Progenitor cell of endocrine pancreas (in vitro differentiated cells): ENCODE data around the gene RELL2. TPM values are rescaled to one million over a fixed set of nuclear protein-coding genes. Genes with fewer than 3 reads are reported as not detected.

Experiments used
- DNase-seq: peaks from one replicate; pipeline ENCODE4 v3.0.0; 2021; ENCODE audit warnings: low spot score; ENCODE audit not compliant: unreplicated experiment
- H3K27ac Mint-ChIP-seq: 2 replicates; pipeline ENCODE4 v1.8.0; 2021; ENCODE audit warnings: mild to moderate bottlenecking, moderate library complexity, mixed read lengths
- H3K27me3 Mint-ChIP-seq: 2 replicates; pipeline ENCODE4 v1.8.0; 2021; ENCODE audit warnings: mixed read lengths
- H3K36me3 Mint-ChIP-seq: 2 replicates; pipeline ENCODE4 v1.8.0; 2022; ENCODE audit warnings: mixed read lengths; ENCODE audit not compliant: insufficient read depth
- H3K4me1 Mint-ChIP-seq: 2 replicates; pipeline ENCODE4 v1.8.0; 2021; ENCODE audit warnings: low read depth, mixed read lengths
- H3K4me3 Mint-ChIP-seq: 2 replicates; pipeline ENCODE4 v1.8.0; 2021; ENCODE audit warnings: low read depth, mild to moderate bottlenecking, moderate library complexity, mixed read lengths
- H3K9me3 Mint-ChIP-seq: 2 replicates; pipeline ENCODE4 v1.8.0; 2021; ENCODE audit warnings: low read depth, mixed read lengths
- total RNA-seq: library from RNA; stranded (reverse); gene quantifications from 2 replicates; pipeline ENCODE4 v1.2.1, GENCODE V29; 2021
- TF ChIP-seq, protein P1 (sequence below): fragments of 200-600 bp; sonication (generic); IDR thresholded peaks from one replicate; pipeline ENCODE4 v1.5.0; 2021; ENCODE audit warnings: antibody characterized with exemption, mild to moderate bottlenecking; ENCODE audit not compliant: unreplicated experiment

The RELL2 gene
- total RNA-seq, 1 donor from 2014 or later: 5.2 TPM

DNA sequence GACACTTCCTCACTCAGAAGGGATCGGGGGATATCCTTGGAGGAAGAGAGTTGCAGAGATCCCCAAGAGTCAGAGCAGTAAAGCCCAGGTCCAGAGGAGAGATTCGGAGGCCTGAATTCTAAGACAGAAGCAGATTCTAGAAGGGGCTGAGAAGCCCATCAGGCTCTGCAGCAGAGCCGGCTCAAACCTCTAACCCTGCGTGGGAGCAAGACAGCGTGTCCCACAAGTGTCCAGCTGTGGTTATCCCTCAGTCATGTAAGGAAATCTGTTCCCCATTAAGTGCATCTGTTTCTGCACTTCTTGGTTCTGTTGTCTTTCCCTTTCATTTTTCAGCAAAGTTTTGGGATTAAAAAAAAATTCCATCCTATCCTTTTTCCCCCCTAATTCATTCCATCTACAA is 13.2 kb upstream of the RELL2 start:
- H3K9me3 Mint-ChIP-seq: no peaks in the 10 kb centered on the region
- TF ChIP-seq, protein P1, sequence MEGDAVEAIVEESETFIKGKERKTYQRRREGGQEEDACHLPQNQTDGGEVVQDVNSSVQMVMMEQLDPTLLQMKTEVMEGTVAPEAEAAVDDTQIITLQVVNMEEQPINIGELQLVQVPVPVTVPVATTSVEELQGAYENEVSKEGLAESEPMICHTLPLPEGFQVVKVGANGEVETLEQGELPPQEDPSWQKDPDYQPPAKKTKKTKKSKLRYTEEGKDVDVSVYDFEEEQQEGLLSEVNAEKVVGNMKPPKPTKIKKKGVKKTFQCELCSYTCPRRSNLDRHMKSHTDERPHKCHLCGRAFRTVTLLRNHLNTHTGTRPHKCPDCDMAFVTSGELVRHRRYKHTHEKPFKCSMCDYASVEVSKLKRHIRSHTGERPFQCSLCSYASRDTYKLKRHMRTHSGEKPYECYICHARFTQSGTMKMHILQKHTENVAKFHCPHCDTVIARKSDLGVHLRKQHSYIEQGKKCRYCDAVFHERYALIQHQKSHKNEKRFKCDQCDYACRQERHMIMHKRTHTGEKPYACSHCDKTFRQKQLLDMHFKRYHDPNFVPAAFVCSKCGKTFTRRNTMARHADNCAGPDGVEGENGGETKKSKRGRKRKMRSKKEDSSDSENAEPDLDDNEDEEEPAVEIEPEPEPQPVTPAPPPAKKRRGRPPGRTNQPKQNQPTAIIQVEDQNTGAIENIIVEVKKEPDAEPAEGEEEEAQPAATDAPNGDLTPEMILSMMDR: no peak
- DNase-seq: no peak
- H3K36me3 Mint-ChIP-seq: peaks cover 13% of the 10 kb centered on the region
- no peaks in the 10 kb centered on the region for H3K4me1 Mint-ChIP-seq
- H3K27me3 Mint-ChIP-seq: no peaks in the 10 kb centered on the region
- H3K4me3 Mint-ChIP-seq: no peak overlapping the region
- H3K27ac Mint-ChIP-seq: no peak overlapping the region

DNA sequence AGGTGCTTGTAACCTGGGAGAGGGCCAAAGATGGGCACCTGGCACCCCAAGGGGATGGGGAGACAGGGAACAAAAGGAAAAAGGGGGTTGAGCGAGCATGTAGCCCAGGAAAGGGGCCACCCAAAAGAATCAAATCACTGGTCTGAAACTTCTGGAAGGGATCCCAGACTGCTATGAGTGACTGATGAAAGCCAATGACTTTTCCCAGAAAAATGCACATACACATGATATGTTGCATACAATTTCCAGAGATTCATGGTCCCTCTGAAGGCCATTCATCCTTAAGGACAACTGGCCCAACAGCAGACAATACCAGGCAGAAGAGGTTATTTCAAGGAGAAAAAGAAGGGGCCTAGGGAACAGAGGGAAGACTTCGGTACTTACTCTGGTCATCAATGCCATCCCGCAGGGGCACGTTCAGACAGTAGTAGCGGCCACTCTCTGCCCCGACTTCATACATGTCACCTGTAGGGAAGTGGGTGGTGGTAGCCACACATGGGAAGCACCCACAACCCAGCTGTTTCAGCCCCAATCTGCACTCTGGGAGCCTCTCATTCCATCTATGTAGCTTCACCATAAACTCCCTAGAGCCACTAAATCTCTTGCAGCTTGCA is 8.5 kb upstream of the RELL2 start:
- Mint-ChIP-seq H3K9me3 (no peaks in the 10 kb centered on the region), H3K4me1 (no peaks in the 10 kb centered on the region), H3K27me3 (no peaks in the 10 kb centered on the region), H3K27ac (no peak overlapping the region), H3K36me3 (peaks cover 9% of the 10 kb centered on the region), H3K4me3 (no peak overlapping the region)
- DNase-seq: no peak
- TF ChIP-seq, protein P1: no peak

DNA sequence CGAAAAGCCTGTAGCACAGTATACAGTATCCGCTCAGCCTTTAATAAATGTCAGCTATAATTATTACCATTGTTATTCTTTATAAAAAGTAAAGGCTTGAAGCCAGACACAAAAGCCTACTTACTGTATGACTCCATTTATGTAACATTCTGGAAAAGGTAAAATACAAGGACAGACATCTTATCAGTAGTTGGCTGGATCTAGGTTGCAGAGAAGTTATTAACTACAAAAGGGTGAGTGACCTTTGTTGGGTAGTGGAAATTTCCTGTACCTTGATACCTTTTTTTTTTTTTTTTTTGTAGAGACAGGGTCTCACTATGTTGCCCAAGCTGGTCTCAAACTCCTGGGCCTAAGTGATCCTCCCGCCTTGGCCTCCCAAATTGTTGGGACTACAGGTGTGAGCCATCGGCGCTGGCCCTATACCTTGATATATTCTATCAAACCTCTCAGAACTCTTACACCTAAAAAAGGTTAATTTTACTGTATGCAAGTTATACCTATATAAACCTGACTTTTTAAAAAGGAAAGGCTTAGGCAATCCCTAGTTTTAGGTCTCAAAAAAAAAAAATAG is 6.1 kb upstream of the RELL2 start:
- Mint-ChIP-seq H3K27ac (no peak overlapping the region), H3K36me3 (peaks cover 2% of the 10 kb centered on the region), H3K4me1 (peaks cover 6% of the 10 kb centered on the region), H3K9me3 (no peaks in the 10 kb centered on the region), H3K4me3 (no peak overlapping the region), H3K27me3 (no peaks in the 10 kb centered on the region)
- no peak for DNase-seq
- TF ChIP-seq, protein P1: no peak

DNA sequence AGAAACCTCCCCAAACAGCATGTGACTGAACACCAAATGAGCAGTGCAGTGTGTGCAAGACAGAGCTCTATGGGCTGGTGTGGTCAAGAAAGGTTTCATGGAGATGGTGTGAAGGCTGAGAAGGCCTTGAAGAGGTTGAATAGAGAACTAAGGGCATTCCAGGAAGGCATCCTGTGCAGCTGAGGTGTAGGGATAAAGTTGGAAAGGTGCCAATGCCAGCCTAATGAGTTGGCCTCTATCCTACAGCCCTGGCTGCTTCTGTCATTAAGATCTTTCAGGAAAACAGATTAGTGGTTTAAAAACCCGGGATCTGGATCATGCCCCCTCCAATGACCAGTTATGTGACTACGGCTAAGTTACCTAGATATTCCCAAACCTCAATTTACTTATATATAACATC is 4.1 kb upstream of the RELL2 start:
- Mint-ChIP-seq H3K4me1 (peaks cover 12% of the 10 kb centered on the region), H3K9me3 (no peaks in the 10 kb centered on the region)
- DNase-seq: no peak

DNA sequence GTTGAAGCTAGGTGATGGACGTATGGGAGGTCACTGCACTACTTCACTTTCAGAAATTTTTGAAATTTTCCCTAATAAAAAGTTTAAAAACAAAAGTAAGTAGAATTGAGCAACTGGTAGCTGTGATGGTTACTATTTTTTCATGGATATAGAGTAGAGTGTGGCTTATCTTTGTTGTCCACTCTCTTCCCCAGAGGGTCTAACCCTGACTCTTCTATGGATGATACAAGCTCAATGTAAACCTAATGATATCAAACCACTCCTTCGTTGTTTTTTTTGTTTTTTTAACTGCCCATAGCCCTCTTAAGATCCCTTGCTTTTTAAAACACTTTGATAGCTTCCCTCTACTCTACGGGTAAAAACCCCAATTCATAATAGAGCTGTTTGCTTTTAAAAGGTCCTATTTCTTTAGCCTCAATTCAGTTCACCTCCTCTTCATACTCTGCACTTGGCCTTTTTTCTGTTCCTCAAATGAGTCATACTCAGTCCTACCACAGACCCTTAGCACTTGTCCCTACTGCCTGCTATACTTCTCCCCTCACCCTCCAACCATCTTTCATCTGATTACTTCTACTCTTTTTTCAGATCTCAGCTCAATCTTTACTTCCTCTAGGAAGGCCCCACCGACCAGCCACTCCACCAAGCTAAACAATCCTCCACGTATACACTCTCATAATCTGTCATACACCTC is 2.8 kb upstream of the RELL2 start:
- DNase-seq: no peak
- no peaks in the 10 kb centered on the region for H3K9me3 Mint-ChIP-seq
- H3K27ac Mint-ChIP-seq: no peak overlapping the region
- H3K4me3 Mint-ChIP-seq: no peak overlapping the region
- TF ChIP-seq, protein P1: no peak
- peaks cover 2% of the 10 kb centered on the region for H3K36me3 Mint-ChIP-seq
- peaks cover 12% of the 10 kb centered on the region for H3K4me1 Mint-ChIP-seq
- peaks cover 6% of the 10 kb centered on the region for H3K27me3 Mint-ChIP-seq

More for the DNA sequence above, 4.1 kb upstream of the RELL2 start:
- H3K4me3 Mint-ChIP-seq: no peak overlapping the region
- no peak overlapping the region for H3K27ac Mint-ChIP-seq
- TF ChIP-seq, protein P1: no peak
- H3K36me3 Mint-ChIP-seq: peaks cover 2% of the 10 kb centered on the region
- H3K27me3 Mint-ChIP-seq: no peaks in the 10 kb centered on the region
